Measurements from ENCODE around the gene RYR1. TPM values are rescaled to one million over a fixed set of nuclear protein-coding genes. Genes with fewer than 3 reads are reported as not detected.
A peak's percentile ranks its signal among the peaks of the same experiment; 100 is the strongest.
"Not testable (repeated sequence)": the region's sequence is repeated elsewhere in the genome, so short reads cannot be mapped to it uniquely, and the experiment has no call there.

The RYR1 gene
- total RNA-seq, 4 donors from 2014 or later = 0.20 to 2.1 (median 1.4) TPM

DNA sequence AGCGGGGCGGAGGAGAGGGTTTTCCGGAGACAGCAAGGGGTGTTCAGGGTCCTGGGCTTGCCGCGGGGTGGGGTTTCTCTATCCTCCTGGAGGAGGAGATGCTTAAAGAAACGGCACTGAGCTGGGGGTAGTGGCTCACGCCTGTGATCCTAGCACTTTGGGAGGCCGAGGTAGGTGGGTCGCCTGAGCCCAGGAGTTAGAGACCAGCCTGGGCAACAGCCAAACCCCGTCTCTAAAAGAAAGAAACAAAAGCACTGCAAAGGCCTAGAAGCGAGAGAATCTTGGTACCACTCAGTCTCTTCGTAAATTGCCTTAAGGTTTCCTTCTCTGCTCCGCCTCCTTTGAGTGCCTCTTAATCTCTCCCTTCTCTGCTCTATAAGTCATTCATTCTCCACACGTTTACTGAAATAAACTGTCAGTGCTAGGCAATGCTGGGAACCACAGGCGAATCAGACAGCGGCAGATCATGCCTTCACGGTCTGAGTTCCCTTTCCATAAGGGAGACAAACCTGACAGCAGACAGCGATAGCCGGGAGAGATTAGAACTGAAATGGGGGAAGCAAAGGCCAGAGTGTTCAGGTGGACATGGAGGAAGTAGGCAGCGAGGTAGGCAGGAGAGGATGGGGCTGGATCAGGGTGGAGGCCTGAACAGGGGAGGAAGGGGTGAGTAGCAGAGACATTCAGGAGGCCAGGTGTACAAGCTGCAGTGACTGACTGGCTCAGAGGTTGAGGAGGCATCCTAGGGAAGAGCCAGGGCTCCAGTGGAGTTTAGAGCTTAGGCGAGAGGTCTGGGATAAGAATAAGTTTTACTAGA is 186.1 kb downstream of the RYR1 start:
- no peaks in the 10 kb centered on the region for H3K9me3 ChIP-seq
- H3K4me1 ChIP-seq = peaks cover 11 to 20% (median 16%) of the 10 kb centered on the region in 4 donors
- DNase-seq = no peak
- TF ChIP-seq POLR2AphosphoS5 (IDR thresholded peaks at IDR 0.05) = no peak
- TF ChIP-seq EP300 (IDR thresholded peaks at IDR 0.05; ENCODE audit: low read depth) = no peak
- TF ChIP-seq, protein P1, sequence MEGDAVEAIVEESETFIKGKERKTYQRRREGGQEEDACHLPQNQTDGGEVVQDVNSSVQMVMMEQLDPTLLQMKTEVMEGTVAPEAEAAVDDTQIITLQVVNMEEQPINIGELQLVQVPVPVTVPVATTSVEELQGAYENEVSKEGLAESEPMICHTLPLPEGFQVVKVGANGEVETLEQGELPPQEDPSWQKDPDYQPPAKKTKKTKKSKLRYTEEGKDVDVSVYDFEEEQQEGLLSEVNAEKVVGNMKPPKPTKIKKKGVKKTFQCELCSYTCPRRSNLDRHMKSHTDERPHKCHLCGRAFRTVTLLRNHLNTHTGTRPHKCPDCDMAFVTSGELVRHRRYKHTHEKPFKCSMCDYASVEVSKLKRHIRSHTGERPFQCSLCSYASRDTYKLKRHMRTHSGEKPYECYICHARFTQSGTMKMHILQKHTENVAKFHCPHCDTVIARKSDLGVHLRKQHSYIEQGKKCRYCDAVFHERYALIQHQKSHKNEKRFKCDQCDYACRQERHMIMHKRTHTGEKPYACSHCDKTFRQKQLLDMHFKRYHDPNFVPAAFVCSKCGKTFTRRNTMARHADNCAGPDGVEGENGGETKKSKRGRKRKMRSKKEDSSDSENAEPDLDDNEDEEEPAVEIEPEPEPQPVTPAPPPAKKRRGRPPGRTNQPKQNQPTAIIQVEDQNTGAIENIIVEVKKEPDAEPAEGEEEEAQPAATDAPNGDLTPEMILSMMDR (IDR thresholded peaks at IDR 0.05) = no peak
- TF ChIP-seq POLR2A (IDR thresholded peaks at IDR 0.05) = no peak
- H3K27me3 ChIP-seq = no peaks in the 10 kb centered on the region
- peak overlapping the region; percentile 76 to 95 (median 84) for H3K4me3 ChIP-seq
- intact Hi-C loops (cut with DNase I; ENCODE audit: low total_unique reads) = no loop called here
- H3K27ac ChIP-seq = peak overlapping the region; percentile 89 to 95 (median 91)
- 18 to 23% methylated on average over 7 to 21 of the region's 21 CpGs for WGBS, 2 donors (ENCODE audit: low coverage in 1 of 2)
- H3K36me3 ChIP-seq = peaks cover 0 to 35% (median 15%) of the 10 kb centered on the region in 4 donors
- in situ Hi-C loops (cut with MboI; ENCODE audit: low pct_ligation_motif_present in 1 of 4, low pct_unique_long_range_greater_than_20kb in 1 of 4, low sequenced_read_pairs in 3 of 4) = loop anchor here in 2 of 4 donors (10.0 to 25.0 kb wide), 3 partner anchors 75 to 215 kb away; partner anchors contain the start of gene FAM98C (in 2 of the 2)

DNA sequence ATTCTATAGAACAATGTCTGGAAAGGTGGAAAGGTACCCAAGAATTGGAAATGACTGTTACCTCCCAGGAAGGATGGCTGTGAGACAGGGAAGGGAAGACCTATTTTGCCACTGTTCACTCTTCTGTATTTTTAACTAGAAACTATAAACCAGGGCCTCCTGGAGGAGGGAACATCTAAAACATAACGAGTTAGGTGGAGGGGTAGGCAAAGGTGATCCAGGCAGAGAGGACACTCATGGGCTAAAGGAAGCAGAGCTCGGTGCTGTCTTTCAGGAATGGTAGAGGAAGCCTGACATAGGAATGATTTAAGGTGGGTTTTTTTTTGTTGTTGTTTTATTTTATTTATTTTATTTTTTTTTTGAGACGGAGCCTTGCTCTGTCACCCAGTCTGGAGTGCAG is 191.3 kb downstream of the RYR1 start:
- intact Hi-C loops (cut with DNase I; ENCODE audit: low total_unique reads) = no loop called here
- TF ChIP-seq POLR2AphosphoS5 (IDR thresholded peaks at IDR 0.05) = no peak
- TF ChIP-seq, protein P1 (IDR thresholded peaks at IDR 0.05) = no peak
- no peak for TF ChIP-seq POLR2A (IDR thresholded peaks at IDR 0.05)
- TF ChIP-seq EP300 (IDR thresholded peaks at IDR 0.05; ENCODE audit: low read depth) = no peak
- no peaks in the 10 kb centered on the region for H3K9me3 ChIP-seq
- H3K4me1 ChIP-seq = peaks cover 5 to 7% (median 7%) of the 10 kb centered on the region in 4 donors
- in situ Hi-C loops (cut with MboI; ENCODE audit: low pct_ligation_motif_present in 1 of 4, low pct_unique_long_range_greater_than_20kb in 1 of 4, low sequenced_read_pairs in 3 of 4) = loop anchor here in 2 of 4 donors (10.0 to 25.0 kb wide), 3 partner anchors 80 to 220 kb away; partner anchors contain the start of gene FAM98C (in 2 of the 2)
- H3K27ac ChIP-seq = no peak overlapping the region
- no peak for DNase-seq
- H3K27me3 ChIP-seq = no peaks in the 10 kb centered on the region
- peaks cover 0 to 80% (median 36%) of the 10 kb centered on the region in 4 donors for H3K36me3 ChIP-seq
- H3K4me3 ChIP-seq = no peak overlapping the region
- 83 to 88% methylated on average over 1 to 3 of the region's 3 CpGs for WGBS, 2 donors (ENCODE audit: low coverage in 1 of 2)

DNA sequence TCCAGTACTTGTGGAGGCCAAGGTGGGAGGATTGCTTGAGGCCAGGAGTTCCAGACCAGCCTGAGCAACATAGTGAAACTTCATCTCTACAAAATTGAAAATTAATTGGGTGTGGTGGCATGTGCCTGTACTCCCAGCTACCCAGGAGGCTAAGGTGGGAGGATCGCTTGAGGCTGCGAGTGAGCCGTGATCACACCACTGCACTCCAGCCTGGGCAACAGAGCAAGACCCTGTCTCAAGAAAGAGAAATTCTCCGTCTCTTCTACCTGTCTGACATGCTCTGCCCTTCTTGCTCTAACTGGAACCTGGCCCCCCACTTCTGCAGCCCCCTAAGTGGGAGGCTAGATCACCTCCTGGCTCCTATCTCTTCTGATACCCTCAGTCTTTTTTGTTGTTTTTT is 192.9 kb downstream of the RYR1 start:
- WGBS, 2 donors (ENCODE audit: low coverage in 1 of 2) = 80 to 95% methylated on average over 1 to 4 of the region's 4 CpGs
- no peak overlapping the region for H3K4me3 ChIP-seq
- TF ChIP-seq, protein P1 (IDR thresholded peaks at IDR 0.05) = no peak
- no peak for TF ChIP-seq POLR2A (IDR thresholded peaks at IDR 0.05)
- TF ChIP-seq EP300 (IDR thresholded peaks at IDR 0.05; ENCODE audit: low read depth) = no peak
- no peak for TF ChIP-seq POLR2AphosphoS5 (IDR thresholded peaks at IDR 0.05)
- in situ Hi-C loops (cut with MboI; ENCODE audit: low pct_ligation_motif_present in 1 of 4, low pct_unique_long_range_greater_than_20kb in 1 of 4, low sequenced_read_pairs in 3 of 4) (loop anchor here in 2 of 4 donors (10.0 kb wide), 2 partner anchors 82 to 222 kb away; partner anchors contain the start of gene FAM98C (in 1 of the 2)), intact Hi-C loops (cut with DNase I; ENCODE audit: low total_unique reads) (no loop called here)
- no peaks in the 10 kb centered on the region for H3K9me3 ChIP-seq
- H3K27me3 ChIP-seq = no peaks in the 10 kb centered on the region
- DNase-seq = no peak
- no peak overlapping the region for H3K27ac ChIP-seq
- no peaks in the 10 kb centered on the region for H3K4me1 ChIP-seq
- H3K36me3 ChIP-seq = peaks cover 0 to 89% (median 35%) of the 10 kb centered on the region in 4 donors

DNA sequence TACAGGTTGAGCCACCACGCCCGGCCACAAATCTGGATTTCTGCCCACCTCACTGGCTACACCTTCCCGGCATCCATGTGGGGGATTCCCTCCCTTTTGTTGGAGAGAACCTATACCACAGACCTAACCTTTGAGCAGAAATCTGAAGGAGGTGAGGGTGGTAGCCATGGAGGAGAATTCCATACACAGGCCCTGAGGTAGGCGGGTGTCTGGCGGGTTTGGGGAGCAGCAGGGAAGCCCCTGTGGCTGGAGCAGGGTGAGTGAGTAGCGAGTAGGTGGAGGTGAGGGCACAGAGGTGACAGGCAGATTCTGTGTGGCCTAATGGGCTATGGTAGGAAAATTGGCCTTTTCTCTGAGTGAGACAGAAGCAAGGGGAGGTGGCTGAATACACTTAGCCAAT is 196.1 kb downstream of the RYR1 start:
- intact Hi-C loops (cut with DNase I; ENCODE audit: low total_unique reads) (no loop called here), in situ Hi-C loops (cut with MboI; ENCODE audit: low pct_ligation_motif_present in 1 of 4, low pct_unique_long_range_greater_than_20kb in 1 of 4, low sequenced_read_pairs in 3 of 4) (loop anchor here in 2 of 4 donors (10.0 kb wide), 2 partner anchors 85 to 225 kb away; partner anchors contain the start of gene FAM98C (in 1 of the 2))
- TF ChIP-seq POLR2AphosphoS5 (IDR thresholded peaks at IDR 0.05) = no peak
- no peak for TF ChIP-seq POLR2A (IDR thresholded peaks at IDR 0.05)
- no peak for TF ChIP-seq EP300 (IDR thresholded peaks at IDR 0.05; ENCODE audit: low read depth)
- TF ChIP-seq, protein P1 (IDR thresholded peaks at IDR 0.05) = no peak
- no peak overlapping the region for H3K27ac ChIP-seq
- H3K4me1 ChIP-seq = peaks cover 0 to 2% (median 0%) of the 10 kb centered on the region in 4 donors
- H3K9me3 ChIP-seq = no peaks in the 10 kb centered on the region
- H3K27me3 ChIP-seq = no peaks in the 10 kb centered on the region
- no peak overlapping the region for H3K4me3 ChIP-seq
- 93% methylated on average over 6 of the region's 6 CpGs; no CpG with 5 or more reads in 1 of the 2 donors for whole genome bisulfite sequencing, 2 donors (ENCODE audit: low coverage in 1 of 2)
- peaks cover 0 to 70% (median 31%) of the 10 kb centered on the region in 4 donors for H3K36me3 ChIP-seq
- no peak for DNase-seq

DNA sequence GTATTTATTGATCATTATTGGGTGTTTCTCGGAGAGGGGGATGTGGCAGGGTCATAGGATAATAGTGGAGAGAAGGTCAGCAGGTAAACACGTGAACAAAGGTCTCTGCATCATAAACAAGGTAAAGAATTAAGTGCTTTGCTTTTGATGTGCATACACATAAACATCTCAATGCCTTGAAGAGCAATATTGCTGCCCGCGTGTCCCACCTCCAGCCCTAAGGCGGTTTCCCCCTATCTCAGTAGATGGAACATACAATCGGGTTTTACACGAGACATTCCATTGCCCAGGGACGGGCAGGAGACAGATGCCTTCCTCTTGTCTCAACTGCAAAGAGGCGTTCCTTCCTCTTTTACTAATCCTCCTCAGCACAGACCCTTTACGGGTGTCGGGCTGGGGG is 197.8 kb downstream of the RYR1 start:
- Histone ChIP-seq H3K36me3 (peaks cover 0 to 52% (median 24%) of the 10 kb centered on the region in 4 donors), H3K4me1 (peaks cover 4 to 17% (median 10%) of the 10 kb centered on the region in 4 donors)
- H3K27me3 ChIP-seq; H3K9me3 ChIP-seq; H3K4me3 ChIP-seq; H3K27ac ChIP-seq; DNase-seq; in situ Hi-C loops (cut with MboI; ENCODE audit: low pct_ligation_motif_present in 1 of 4, low pct_unique_long_range_greater_than_20kb in 1 of 4, low sequenced_read_pairs in 3 of 4): not testable (repeated sequence)
- WGBS, 2 donors (ENCODE audit: low coverage in 1 of 2) = 67 to 79% methylated on average over 7 to 11 of the region's 11 CpGs
- intact Hi-C loops (cut with DNase I; ENCODE audit: low total_unique reads) = loop anchor here (10.0 kb wide), 1 partner anchor 226 kb away; the partner anchor contains the start of gene FAM98C

DNA sequence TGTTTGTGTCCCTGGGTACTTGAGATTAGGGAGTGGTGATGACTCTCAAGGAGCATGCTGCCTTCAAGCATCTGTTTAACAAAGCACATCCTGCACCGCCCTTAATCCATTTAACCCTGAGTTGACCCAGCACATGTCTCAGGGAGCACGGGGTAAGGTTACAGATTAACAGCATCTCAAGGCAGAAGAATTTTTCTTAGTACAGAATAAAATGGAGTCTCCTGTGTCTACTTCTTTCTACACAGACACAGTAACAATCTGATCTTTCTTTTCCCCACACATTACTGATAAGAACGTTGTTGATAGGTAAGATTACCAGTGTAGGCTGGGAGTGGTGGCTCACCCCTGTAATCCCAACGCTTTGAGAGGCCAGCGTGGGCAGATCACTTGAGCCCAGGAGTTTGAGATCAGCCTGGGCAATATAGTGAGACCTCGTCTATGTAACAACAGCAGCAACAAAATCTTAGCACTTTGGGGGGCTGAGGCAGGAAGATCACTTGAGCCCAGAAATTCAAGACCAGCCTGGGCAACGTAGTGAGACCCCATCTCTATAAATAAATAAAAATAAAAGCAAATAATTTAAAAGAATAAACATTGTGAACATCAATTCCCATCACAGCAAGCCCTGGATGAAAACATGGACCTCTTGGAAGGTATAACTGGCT is 198.5 kb downstream of the RYR1 start:
- peaks cover 0 to 46% (median 20%) of the 10 kb centered on the region in 4 donors for H3K36me3 ChIP-seq
- H3K4me3 ChIP-seq; in situ Hi-C loops (cut with MboI; ENCODE audit: low pct_ligation_motif_present in 1 of 4, low pct_unique_long_range_greater_than_20kb in 1 of 4, low sequenced_read_pairs in 3 of 4); H3K9me3 ChIP-seq; H3K27me3 ChIP-seq; H3K27ac ChIP-seq; DNase-seq: not testable (repeated sequence)
- intact Hi-C loops (cut with DNase I; ENCODE audit: low total_unique reads) = loop anchor here (10.0 kb wide), 1 partner anchor 227 kb away; the partner anchor contains the start of gene FAM98C
- peaks cover 7 to 23% (median 16%) of the 10 kb centered on the region in 4 donors for H3K4me1 ChIP-seq
- 42 to 78% methylated on average over 2 to 7 of the region's 7 CpGs for WGBS, 2 donors (ENCODE audit: low coverage in 1 of 2)

Measured in transverse colon (tissue), 4 donors.